ENCODE results near the gene SSRP1.

DNA sequence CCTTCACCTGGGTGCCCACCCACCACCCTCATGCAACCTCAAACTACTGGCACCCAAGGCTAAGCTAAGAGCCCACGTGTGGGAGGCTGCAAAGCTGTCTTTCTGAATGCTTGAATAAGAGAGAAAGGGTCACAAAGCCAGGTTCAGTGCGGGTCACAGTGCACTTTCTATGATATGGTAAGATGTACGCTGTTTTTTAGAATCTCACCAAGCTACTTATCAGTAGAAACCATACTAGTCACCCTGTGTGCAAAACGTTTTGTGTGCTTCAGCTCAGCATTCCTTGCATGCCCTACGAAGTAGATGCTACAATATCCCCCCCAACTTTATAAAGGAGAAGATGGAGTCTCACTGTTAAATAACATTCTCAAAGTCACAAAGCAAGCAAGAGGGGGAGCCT, 17.3 kb upstream of the SSRP1 start:
- no peak for TF ChIP-seq PATZ1 (CRISPR knock-in tag; IDR thresholded peaks at IDR 0.05; ENCODE audit: borderline replicate concordance)
- no peak for TF ChIP-seq ETV6 (IDR thresholded peaks at IDR 0.05; ENCODE audit: borderline replicate concordance in 1 of 2, low read depth in 2 of 2, low read length in 1 of 2)
- no peak for TF ChIP-seq ETV6 (CRISPR knock-in tag; IDR thresholded peaks at IDR 0.05; ENCODE audit: borderline replicate concordance)
- no peak for TF ChIP-seq ARNT (IDR thresholded peaks at IDR 0.05)

All from K562 (cell line).